ENCODE measurements around the gene RPL11.
"Not testable (repeated sequence)": the region's sequence is repeated elsewhere in the genome, so short reads cannot be mapped to it uniquely, and the experiment has no call there.

The RPL11 gene

GRCh38 chr1:23685197-23685596 is 6.4 kb upstream of the RPL11 start:
- not testable (repeated sequence) for DNase-seq (ENCODE audit: low read depth)

GRCh38 chr1:23687680-23688079 is 3.9 kb upstream of the RPL11 start:
- not testable (repeated sequence) for DNase-seq (ENCODE audit: low read depth)

DNA sequence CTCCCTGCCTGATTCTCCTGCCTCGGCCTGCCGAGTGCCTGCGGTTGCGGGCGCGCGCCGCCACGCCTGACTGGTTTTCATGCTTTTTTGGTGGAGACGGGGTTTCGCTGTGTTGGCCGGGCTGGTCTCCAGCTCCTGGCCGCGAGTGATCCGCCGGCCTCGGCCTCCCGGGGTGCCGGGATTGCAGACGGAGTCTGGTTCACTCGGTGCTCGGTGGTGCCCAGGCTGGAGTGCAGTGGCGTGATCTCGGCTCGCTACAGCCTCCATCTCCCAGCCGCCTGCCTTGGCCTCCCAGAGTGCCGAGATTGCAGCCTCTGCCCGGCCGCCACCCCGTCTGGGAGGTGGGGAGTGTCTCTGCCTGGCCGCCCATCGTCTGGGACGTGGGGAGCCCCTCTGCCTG is 3.3 kb upstream of the RPL11 start:
- not testable (repeated sequence) for DNase-seq (ENCODE audit: low read depth)

GRCh38 chr1:23692308-23692871 is 784 bp downstream of the RPL11 start:
- DNase-seq (ENCODE audit: low read depth): no peak

- DNase-seq (ENCODE audit: low read depth): no peak
Observed at GRCh38 chr1:23693599-23693998, 2.0 kb downstream of the RPL11 start.

DNA sequence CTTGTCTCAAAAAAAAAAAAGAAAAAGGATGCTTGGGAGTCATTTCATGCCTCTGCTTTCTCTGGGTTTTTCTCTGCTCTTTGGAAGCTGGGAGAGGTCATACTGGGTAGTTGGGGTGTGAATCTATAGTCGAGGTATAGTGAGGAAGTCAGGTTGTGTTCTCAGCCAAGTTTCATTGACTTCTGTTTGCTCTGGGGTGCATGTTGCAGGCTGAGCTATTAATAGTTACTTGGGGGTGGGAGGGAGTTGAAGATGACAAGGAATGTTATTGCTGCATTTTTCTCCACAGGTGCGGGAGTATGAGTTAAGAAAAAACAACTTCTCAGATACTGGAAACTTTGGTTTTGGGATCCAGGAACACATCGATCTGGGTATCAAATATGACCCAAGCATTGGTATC is 2.8 kb downstream of the RPL11 start:
- no peak for DNase-seq (ENCODE audit: low read depth)

- no peak for DNase-seq (ENCODE audit: low read depth)
Observed at GRCh38 chr1:23695667-23696066, 4.1 kb downstream of the RPL11 start.

GRCh38 chr1:23696335-23696989 is 4.9 kb downstream of the RPL11 start:
- no peak for DNase-seq (ENCODE audit: low read depth)

GRCh38 chr1:23698466-23698865 is 6.9 kb downstream of the RPL11 start:
- no peak for DNase-seq (ENCODE audit: low read depth)

- DNase-seq (ENCODE audit: low read depth): no peak
Observed at GRCh38 chr1:23699280-23700179, 7.9 kb downstream of the RPL11 start.

DNA sequence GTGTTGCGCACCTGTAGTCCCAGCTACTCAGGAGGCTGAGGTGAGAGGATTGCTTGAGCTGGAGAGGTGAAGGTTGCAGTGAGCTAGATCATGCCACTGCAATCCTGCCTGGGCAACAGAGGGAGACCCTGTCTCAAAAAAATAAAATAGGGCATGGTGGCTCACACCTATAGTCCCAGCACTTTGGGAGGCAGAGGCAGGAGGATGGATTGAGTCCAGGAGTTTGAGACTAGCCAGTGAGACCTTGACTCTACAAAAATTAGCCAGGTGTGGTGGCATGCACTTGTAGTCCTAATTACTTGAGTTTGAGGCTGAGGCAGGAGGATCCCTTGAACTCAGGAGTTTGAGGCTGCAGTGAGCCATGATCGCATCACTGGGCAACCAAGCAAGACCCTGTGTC is 9.7 kb downstream of the RPL11 start:
- DNase-seq (ENCODE audit: low read depth): no peak

DNA sequence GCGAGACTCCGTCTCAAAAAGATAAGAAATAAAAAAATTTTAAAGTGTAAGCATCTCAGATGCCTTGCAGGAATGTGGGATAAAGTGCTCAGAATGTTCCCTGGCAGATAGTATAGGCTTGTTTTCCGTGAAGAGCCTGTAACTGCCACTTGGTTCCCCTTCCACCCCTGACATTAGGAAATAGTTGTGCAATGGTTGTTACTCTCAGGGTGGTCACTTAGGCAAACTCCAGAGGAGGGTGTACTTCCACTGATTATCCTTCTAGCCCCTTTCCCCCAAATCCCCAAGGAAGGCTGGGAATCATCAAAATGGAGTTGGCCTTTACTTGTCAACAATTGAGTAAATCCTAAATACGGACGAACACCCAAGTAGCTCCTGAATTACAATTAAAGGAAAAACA is 10.4 kb downstream of the RPL11 start:
- DNase-seq (ENCODE audit: low read depth): no peak

DNA sequence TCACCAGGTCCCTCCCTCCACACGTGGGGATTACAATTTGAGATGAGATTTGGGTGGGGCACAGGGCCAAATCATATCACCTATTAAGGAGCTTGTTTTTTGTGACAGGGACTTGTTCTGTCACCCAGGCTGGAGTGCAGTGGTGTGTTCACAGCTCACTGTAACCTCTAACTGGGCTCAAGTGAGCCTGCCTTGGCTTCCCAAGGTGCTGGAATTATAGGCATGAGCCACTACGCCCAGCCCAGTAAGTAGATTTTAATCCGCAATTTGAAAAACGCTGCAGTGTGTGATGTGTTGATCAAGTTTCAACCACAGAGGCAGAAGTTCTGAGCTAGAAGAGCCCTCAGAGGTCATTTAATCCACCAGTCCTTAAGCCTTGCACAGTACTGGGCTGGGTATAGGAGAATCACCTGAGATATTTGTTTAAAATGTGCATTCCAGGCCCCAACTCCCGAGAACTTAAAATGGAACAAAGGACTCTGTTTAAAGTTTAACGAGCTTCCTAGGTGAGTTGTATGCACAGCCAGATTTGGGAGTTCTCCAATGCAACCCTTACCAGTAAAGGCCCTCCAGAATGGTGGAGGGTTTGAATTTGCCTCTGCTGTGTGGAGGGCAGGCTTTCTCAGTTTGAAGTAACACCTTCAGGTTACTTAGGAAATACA is 13.4 kb downstream of the RPL11 start:
- DNase-seq (ENCODE audit: low read depth): no peak

DNA sequence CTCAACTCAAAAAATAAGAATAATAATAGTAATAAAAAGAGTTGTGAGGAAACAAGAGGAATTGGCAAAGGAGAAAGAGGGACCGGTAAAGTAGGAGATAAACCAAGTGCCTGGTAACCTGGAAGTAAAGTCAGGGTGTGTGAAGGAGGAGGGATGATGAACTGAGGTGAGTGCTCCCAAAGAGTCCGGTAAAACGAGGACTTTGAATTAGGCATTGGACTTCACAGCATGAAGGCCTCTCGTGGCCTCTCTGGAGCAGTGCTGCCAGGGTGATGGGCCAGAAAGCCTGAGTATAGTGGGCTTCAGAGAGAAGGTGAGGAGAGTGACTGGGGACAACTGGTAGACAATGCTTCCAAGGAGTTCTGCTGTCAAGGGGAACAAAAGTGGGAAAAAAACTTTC is 17.6 kb downstream of the RPL11 start:
- DNase-seq (ENCODE audit: low read depth): no peak

DNA sequence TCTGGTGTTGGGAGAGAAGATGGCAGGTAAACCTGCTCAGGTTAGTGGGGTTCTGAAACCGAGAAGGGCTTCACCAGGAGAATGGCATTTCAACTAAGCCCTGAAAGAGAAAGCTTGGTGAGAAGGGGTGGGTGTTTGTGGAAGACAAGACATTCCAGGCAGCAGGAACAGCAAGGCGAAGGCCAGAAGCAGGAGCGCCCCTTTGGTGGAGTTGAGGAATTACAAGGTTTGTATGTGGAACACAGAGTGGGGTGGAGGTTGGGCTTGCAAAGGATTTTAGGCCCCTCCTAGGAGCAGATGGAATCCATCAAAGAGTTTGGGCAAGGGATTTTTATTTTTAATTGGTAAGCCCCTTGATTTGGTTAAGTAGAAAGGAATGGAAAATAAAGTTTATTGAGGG is 26.9 kb downstream of the RPL11 start:
- DNase-seq (ENCODE audit: low read depth): no peak

GRCh38 chr1:23719162-23719820 is 27.7 kb downstream of the RPL11 start:
- DNase-seq (ENCODE audit: low read depth): peak; percentile 16

DNA sequence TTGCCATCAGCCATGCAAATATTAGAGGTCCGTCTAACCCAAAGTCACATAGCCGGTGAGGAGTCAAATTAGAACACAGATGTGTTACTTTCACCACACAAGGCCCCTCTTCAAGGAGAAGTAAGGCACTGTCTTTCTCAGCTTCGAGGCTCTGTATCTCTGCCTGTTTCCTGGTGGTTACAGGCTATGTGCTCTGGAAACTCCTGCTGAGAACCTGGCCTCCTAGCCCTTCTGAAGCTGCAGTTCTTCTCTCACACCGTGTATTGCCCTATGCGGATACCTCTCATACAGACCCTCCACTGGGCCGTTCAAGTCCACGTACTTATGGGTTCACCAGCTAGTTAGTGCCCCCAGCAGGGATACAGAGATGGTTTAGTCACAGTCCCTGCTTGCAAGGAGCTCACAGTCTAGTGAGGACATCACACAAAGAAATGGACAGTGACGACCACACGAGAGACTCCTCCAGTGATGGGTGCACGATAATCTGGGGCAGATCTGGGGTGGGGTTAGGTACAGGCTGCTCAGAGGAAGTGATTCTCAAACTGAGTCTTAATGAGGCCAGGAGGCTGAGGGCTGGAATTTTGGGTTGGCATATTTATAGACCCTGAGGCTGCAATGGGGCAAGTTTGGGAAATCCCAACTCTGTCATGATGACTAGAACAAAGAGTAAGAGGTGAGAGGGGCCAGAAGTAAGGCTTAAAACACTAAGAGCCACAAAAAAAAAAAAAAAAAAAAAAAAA is 28.8 kb downstream of the RPL11 start:
- DNase-seq (ENCODE audit: low read depth): no peak

- DNase-seq (ENCODE audit: low read depth): no peak
Observed at GRCh38 chr1:23722652-23723051, 31.0 kb downstream of the RPL11 start.

DNA sequence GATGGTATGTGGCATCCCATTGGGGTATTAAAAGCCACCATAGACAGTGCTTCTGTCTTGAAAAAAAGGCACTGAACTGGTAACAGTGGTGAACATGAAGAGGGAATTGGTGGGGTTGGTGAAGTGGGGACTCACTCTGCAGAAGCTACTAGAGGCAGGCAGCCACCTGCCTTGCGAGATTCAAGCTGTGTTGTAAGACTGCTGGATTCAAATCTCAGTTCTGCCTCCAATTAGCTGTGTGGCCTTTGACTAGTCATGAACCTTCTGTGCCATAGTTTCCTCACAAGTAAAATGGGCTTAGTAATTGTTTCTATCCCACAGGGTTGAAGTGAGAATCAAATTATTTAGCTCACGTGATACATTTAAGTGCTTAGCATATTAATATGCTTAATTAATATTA is 35.1 kb downstream of the RPL11 start:
- DNase-seq (ENCODE audit: low read depth): no peak

DNA sequence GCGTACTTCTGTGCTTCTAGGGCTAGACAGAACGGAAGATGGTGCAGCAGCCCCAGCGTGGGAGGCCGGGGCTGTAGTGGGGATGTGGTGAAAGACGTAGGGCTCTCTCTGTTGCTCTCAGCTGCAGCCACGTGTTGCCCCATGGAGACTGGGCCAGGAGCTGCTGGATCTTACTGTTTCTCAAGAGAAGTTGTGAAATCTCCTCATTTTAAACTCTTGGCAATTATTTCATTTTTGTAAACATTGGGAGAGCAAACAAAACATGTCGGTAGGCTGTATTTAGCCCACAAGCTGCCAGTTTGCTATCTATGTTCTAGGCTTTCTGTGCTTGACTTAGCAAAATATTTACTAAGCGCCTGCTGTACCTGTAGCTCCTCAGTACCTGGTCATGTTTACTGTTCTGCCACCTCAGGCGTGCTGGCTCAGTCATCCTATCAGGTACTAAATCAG is 35.8 kb downstream of the RPL11 start:
- DNase-seq (ENCODE audit: low read depth): peak; percentile 51
